Fibroblast of mammary gland (primary cell): Measurements from ENCODE around the gene ATP6V1A.
A peak's percentile ranks its signal among the peaks of the same experiment; 100 is the strongest.

Source experiments
- DNase-seq: peaks from one replicate; pipeline ENCODE4 v3.0.0-alpha.2; 2010; ENCODE audit warnings: low read depth
- H3K4me3 ChIP-seq: 2 replicates; pipeline ENCODE4 v1.5.1; 2011; ENCODE audit warnings: low read depth, mild to moderate bottlenecking, low read length, moderate library complexity; ENCODE audit not compliant: control insufficient read depth
- CTCF ChIP-seq: conservative IDR thresholded peaks from 2 replicates; pipeline ENCODE4 v1.5.1; 2011; ENCODE audit warnings: low read depth, low read length, inconsistent platforms; ENCODE audit not compliant: control insufficient read depth, insufficient read depth

ATP6V1A gene

GRCh38 chr3:113746548-113747282 is at the start of gene ATP6V1A:
Gene ATP6V1A (plus strand): TSS chr3:113747035. CDS start chr3:113778754, 31,719 bp downstream.
- DNase-seq, result peak; percentile 95
- H3K4me3 ChIP-seq, result peak within 1 kb of the TSS; percentile 99
- TF ChIP-seq CTCF, result no peak

- DNase-seq, result no peak
- no peak for TF ChIP-seq CTCF
- H3K4me3 ChIP-seq, result peak overlapping the region; percentile 96
These were observed 49.2 kb upstream of the ATP6V1A start for GRCh38 chr3:113697500-113698090.

- no peak for TF ChIP-seq CTCF
- DNase-seq, result no peak
- H3K4me3 ChIP-seq, result no peak overlapping the region
These were observed 48.6 kb upstream of the ATP6V1A start for GRCh38 chr3:113698213-113698742.

- peak overlapping the region; percentile 34 for H3K4me3 ChIP-seq
- DNase-seq, result no peak
- no peak for TF ChIP-seq CTCF
These were observed 47.9 kb upstream of the ATP6V1A start for GRCh38 chr3:113698956-113699355.

- no peak for DNase-seq
- H3K4me3 ChIP-seq, result no peak overlapping the region
- TF ChIP-seq CTCF, result no peak
These were observed 39.0 kb upstream of the ATP6V1A start for GRCh38 chr3:113707835-113708234.

- H3K4me3 ChIP-seq, result no peak overlapping the region
- TF ChIP-seq CTCF, result no peak
- peak; percentile 42 for DNase-seq
These were observed 34.7 kb upstream of the ATP6V1A start for GRCh38 chr3:113712129-113712528.
